Measurements from ENCODE around the gene SMIM38. TPM values are rescaled to one million over a fixed set of nuclear protein-coding genes. Genes with fewer than 3 reads are reported as not detected.

Gene SMIM38
- total RNA-seq, 2 donors from 2014 or later, result 3.0 to 4.2 TPM

GRCh38 chr11:69173925-69174581 lies 18.3 kb downstream of the SMIM38 start:
- Histone ChIP-seq H3K9me3 (no peaks in the 10 kb centered on the region), H3K36me3 (no peaks in the 10 kb centered on the region), H3K4me3 (no peak overlapping the region), H3K4me1 (ENCODE audit: control insufficient read depth in 1 of 2, low read depth in 2 of 2) (peaks cover 0 to 4% of the 10 kb centered on the region in 2 donors), H3K27ac (no peak overlapping the region), H3K27me3 (replicated peaks; ENCODE audit: insufficient read depth) (no peaks in the 10 kb centered on the region)
- TF ChIP-seq CTCF (IDR thresholded peaks at IDR 0.05), result no peak
- DNase-seq (ENCODE audit: low spot score), result no peak
- ATAC-seq (ENCODE audit: insufficient number of reproducible peaks, low FRiP score, low read depth), result no peak

DNA sequence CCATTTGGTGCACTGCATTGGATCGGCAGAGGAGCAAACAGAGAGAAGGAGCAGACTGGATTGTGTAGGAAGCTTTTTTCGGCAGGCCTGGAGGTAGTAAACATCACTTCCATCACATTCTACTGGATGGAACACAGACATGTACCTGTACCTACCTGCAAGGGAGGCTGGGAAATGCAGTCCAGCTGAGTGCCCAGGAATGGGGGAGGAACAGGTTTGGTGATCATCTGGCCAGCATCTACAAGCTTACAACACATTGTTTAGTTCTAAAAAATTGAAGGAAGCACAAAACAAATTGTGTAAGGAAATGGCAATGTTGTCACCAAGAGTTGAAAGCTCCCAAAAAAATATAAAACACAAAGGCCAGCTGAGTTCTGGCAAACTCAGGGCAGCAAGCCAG lies 19.1 kb downstream of the SMIM38 start:
- H3K9me3 ChIP-seq, result no peaks in the 10 kb centered on the region
- DNase-seq (ENCODE audit: low spot score) (no peak), ATAC-seq (ENCODE audit: insufficient number of reproducible peaks, low FRiP score, low read depth) (no peak)
- H3K4me1 ChIP-seq (ENCODE audit: control insufficient read depth in 1 of 2, low read depth in 2 of 2), result peaks cover 0 to 4% of the 10 kb centered on the region in 2 donors
- H3K4me3 ChIP-seq, result no peak overlapping the region
- H3K36me3 ChIP-seq, result no peaks in the 10 kb centered on the region
- H3K27me3 ChIP-seq (replicated peaks; ENCODE audit: insufficient read depth), result no peaks in the 10 kb centered on the region
- no peak overlapping the region for H3K27ac ChIP-seq
- TF ChIP-seq CTCF (IDR thresholded peaks at IDR 0.05), result no peak

GRCh38 chr11:69178819-69179482 lies 23.2 kb downstream of the SMIM38 start:
- no peaks in the 10 kb centered on the region for H3K4me1 ChIP-seq (ENCODE audit: control insufficient read depth in 1 of 2, low read depth in 2 of 2)
- ATAC-seq (ENCODE audit: insufficient number of reproducible peaks, low FRiP score, low read depth), result no peak
- no peak for TF ChIP-seq CTCF (IDR thresholded peaks at IDR 0.05)
- H3K4me3 ChIP-seq, result no peak overlapping the region
- no peak for DNase-seq (ENCODE audit: low spot score)
- H3K27me3 ChIP-seq (replicated peaks; ENCODE audit: insufficient read depth), result no peaks in the 10 kb centered on the region
- H3K9me3 ChIP-seq, result no peaks in the 10 kb centered on the region
- no peaks in the 10 kb centered on the region for H3K36me3 ChIP-seq
- H3K27ac ChIP-seq, result no peak overlapping the region

GRCh38 chr11:69180226-69180625 lies 24.5 kb downstream of the SMIM38 start:
- no peaks in the 10 kb centered on the region for H3K27me3 ChIP-seq (replicated peaks; ENCODE audit: insufficient read depth)
- DNase-seq (ENCODE audit: low spot score), result no peak
- ATAC-seq (ENCODE audit: insufficient number of reproducible peaks, low FRiP score, low read depth), result no peak
- H3K4me3 ChIP-seq, result no peak overlapping the region
- H3K36me3 ChIP-seq, result no peaks in the 10 kb centered on the region
- no peak overlapping the region for H3K27ac ChIP-seq
- no peak for TF ChIP-seq CTCF (IDR thresholded peaks at IDR 0.05)
- H3K4me1 ChIP-seq (ENCODE audit: control insufficient read depth in 1 of 2, low read depth in 2 of 2), result no peaks in the 10 kb centered on the region
- H3K9me3 ChIP-seq, result no peaks in the 10 kb centered on the region

- no peaks in the 10 kb centered on the region for H3K27me3 ChIP-seq (replicated peaks; ENCODE audit: insufficient read depth)
- DNase-seq (ENCODE audit: low spot score) (no peak), ATAC-seq (ENCODE audit: insufficient number of reproducible peaks, low FRiP score, low read depth) (no peak)
- H3K4me1 ChIP-seq (ENCODE audit: control insufficient read depth in 1 of 2, low read depth in 2 of 2), result no peaks in the 10 kb centered on the region
- no peaks in the 10 kb centered on the region for H3K9me3 ChIP-seq
- no peak overlapping the region for H3K27ac ChIP-seq
- no peaks in the 10 kb centered on the region for H3K36me3 ChIP-seq
- H3K4me3 ChIP-seq, result no peak overlapping the region
- TF ChIP-seq CTCF (IDR thresholded peaks at IDR 0.05), result no peak
Observed at GRCh38 chr11:69180726-69181125, 25.0 kb downstream of the SMIM38 start.

Measured in thoracic aorta (tissue), 2 donors.